ENCODE data around the gene CACNA1G.

The CACNA1G gene

DNA sequence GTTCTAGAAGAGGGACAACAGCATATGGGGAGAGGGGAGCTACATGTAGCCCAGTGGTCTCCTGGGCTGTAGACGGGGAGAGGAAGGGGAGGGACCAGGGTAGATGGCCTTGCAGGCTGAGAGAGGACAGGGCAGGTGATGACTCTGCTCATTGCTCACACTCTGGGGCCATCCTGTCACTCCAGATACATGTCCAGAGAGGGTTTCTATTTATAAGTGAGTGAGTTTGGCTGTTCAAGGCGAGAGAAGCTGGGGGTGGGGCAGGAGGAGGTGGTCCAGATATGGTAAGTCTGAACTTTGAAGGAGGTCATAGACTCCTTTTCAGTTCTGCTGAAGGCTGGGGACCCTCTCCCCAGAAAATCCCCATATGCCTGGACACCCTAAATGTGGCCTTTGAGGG lies 22.2 kb downstream of the CACNA1G start:
- no peak overlapping the region for H3K4me3 ChIP-seq (ENCODE audit: low read depth, low read length)
- DNase-seq (ENCODE audit: low read depth): no peak
- TF ChIP-seq POLR2A (IDR thresholded peaks at IDR 0.05; ENCODE audit: extremely low read depth, insufficient read length): no peak
- TF ChIP-seq, protein P1, sequence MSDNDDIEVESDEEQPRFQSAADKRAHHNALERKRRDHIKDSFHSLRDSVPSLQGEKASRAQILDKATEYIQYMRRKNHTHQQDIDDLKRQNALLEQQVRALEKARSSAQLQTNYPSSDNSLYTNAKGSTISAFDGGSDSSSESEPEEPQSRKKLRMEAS (IDR thresholded peaks at IDR 0.05; ENCODE audit: low read depth, low read length): no peak
- no peak for TF ChIP-seq MYC (IDR thresholded peaks at IDR 0.05; ENCODE audit: low read depth, low read length)
- TF ChIP-seq, protein P2, sequence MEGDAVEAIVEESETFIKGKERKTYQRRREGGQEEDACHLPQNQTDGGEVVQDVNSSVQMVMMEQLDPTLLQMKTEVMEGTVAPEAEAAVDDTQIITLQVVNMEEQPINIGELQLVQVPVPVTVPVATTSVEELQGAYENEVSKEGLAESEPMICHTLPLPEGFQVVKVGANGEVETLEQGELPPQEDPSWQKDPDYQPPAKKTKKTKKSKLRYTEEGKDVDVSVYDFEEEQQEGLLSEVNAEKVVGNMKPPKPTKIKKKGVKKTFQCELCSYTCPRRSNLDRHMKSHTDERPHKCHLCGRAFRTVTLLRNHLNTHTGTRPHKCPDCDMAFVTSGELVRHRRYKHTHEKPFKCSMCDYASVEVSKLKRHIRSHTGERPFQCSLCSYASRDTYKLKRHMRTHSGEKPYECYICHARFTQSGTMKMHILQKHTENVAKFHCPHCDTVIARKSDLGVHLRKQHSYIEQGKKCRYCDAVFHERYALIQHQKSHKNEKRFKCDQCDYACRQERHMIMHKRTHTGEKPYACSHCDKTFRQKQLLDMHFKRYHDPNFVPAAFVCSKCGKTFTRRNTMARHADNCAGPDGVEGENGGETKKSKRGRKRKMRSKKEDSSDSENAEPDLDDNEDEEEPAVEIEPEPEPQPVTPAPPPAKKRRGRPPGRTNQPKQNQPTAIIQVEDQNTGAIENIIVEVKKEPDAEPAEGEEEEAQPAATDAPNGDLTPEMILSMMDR (IDR thresholded peaks at IDR 0.05; ENCODE audit: low read depth, low read length): no peak

DNA sequence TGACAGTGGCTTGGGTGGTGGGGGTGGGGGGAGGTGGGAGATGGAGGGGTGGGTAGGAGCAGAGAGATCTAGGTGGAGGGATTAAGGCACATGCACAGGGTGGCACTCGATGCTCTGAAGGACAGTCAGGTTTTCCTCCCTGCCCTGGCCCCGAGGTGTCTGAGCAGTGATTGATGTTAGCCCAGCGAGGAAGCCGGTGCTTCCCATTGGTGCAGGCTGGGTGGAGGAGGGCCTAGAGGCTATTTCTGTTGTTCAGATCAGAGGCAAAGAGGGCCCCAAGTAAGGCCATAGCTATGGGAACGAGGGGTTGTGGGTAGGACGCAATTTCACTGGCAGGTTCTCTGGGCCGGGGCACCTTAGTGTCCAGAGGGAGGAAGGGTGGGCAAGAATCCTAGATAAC lies 23.1 kb downstream of the CACNA1G start:
- no peak overlapping the region for H3K4me3 ChIP-seq (ENCODE audit: low read depth, low read length)
- no peak for DNase-seq (ENCODE audit: low read depth)
- TF ChIP-seq MYC (IDR thresholded peaks at IDR 0.05; ENCODE audit: low read depth, low read length) (no peak), POLR2A (IDR thresholded peaks at IDR 0.05; ENCODE audit: extremely low read depth, insufficient read length) (no peak)
- TF ChIP-seq, protein P2 (IDR thresholded peaks at IDR 0.05; ENCODE audit: low read depth, low read length): no peak
- TF ChIP-seq, protein P1 (IDR thresholded peaks at IDR 0.05; ENCODE audit: low read depth, low read length): no peak

DNA sequence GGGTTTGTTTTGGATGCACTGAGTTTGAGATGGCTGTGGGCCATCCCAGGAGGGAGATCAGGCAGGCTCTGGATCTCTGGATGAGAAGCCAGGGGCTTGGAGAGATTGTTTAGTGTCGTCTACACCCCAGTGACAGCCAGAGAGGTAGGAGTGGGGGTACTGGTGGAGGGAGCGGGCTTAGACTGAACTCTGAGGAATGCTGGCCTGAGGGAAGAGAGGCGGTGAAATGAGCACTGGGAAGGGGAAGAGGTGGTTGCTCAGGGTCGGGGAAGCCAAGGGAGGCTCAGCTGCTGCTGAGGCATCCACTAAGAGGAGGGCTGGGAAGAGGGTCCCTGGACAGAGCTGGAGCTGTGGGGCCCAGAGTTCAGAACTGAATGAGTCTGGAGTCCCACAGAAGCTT lies 23.6 kb downstream of the CACNA1G start:
- no peak overlapping the region for H3K4me3 ChIP-seq (ENCODE audit: low read depth, low read length)
- no peak for DNase-seq (ENCODE audit: low read depth)
- TF ChIP-seq MYC (IDR thresholded peaks at IDR 0.05; ENCODE audit: low read depth, low read length) (no peak), POLR2A (IDR thresholded peaks at IDR 0.05; ENCODE audit: extremely low read depth, insufficient read length) (no peak)
- TF ChIP-seq, protein P1 (IDR thresholded peaks at IDR 0.05; ENCODE audit: low read depth, low read length): no peak
- TF ChIP-seq, protein P2 (IDR thresholded peaks at IDR 0.05; ENCODE audit: low read depth, low read length): no peak

DNA sequence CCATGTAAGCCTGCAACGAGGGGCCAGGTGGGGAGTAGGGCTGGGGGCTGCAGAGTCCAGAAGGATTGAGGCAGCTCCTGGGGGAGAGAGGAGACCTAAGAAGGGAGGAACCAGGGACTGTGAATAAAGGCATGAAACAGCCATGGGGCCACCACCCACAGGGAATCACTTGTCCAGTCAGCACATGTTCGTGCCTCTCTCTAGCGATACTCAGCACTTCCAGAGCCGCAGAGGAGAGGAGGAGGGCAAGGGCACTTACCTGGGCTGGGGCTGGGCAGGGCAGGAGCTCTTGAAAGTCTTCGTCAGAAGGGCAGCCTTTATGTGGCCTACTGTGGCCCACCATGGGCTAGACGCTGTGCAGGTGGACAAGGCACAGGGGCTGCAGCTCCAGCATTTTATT lies 24.2 kb downstream of the CACNA1G start:
- no peak overlapping the region for H3K4me3 ChIP-seq (ENCODE audit: low read depth, low read length)
- no peak for DNase-seq (ENCODE audit: low read depth)
- TF ChIP-seq, protein P2 (IDR thresholded peaks at IDR 0.05; ENCODE audit: low read depth, low read length): no peak
- TF ChIP-seq POLR2A (IDR thresholded peaks at IDR 0.05; ENCODE audit: extremely low read depth, insufficient read length) (no peak), MYC (IDR thresholded peaks at IDR 0.05; ENCODE audit: low read depth, low read length) (no peak)
- TF ChIP-seq, protein P1 (IDR thresholded peaks at IDR 0.05; ENCODE audit: low read depth, low read length): no peak

DNA sequence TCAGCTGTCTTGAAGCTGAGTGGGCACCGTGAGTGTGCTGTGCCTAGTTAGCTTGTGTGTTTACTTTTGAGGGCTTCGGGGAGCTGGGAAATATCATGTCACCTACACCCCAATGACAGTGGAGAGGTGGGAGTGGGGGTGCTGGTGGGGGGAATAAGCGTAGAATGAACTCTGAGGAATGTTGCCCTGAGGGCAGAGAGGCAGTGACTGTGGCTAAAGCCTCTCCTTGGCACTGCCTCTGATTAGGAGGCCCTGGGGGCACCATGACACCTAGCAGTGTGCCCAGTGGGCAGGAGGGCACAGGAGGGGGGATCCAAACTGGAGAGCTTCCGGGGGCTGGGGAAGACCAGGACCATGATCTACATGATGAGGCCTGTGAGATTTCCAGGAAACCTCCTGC lies 24.8 kb downstream of the CACNA1G start:
- H3K4me3 ChIP-seq (ENCODE audit: low read depth, low read length): no peak overlapping the region
- no peak for DNase-seq (ENCODE audit: low read depth)
- no peak for TF ChIP-seq MYC (IDR thresholded peaks at IDR 0.05; ENCODE audit: low read depth, low read length)
- TF ChIP-seq, protein P1 (IDR thresholded peaks at IDR 0.05; ENCODE audit: low read depth, low read length): no peak
- TF ChIP-seq, protein P2 (IDR thresholded peaks at IDR 0.05; ENCODE audit: low read depth, low read length): no peak
- no peak for TF ChIP-seq POLR2A (IDR thresholded peaks at IDR 0.05; ENCODE audit: extremely low read depth, insufficient read length)

DNA sequence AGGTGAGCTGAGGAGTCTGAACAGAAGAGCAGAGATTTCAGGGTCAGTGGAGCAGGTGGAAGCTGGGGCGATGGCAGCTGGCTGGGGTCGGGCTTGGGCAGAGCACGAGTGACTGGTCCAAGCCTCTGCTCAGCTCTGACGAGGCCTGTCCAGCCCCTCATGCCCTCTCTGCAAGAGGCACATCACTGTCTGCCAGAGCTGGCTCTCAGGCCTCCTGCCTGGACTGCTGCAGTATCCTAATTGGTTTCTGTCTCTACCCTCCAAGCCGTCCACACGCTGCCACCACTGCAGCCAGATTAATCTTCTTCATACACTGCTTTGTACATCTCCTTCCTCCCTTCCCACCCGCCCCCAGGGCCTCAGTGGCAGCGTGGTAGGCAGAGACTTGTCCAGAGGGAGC lies 25.4 kb downstream of the CACNA1G start:
- no peak overlapping the region for H3K4me3 ChIP-seq (ENCODE audit: low read depth, low read length)
- TF ChIP-seq POLR2A (IDR thresholded peaks at IDR 0.05; ENCODE audit: extremely low read depth, insufficient read length): no peak
- DNase-seq (ENCODE audit: low read depth): no peak
